HG02763 (cell line): Measurements from ENCODE around the gene PPP2R5C.

ENCODE experiments used
- ATAC-seq: cut with Tn5 transposase; IDR thresholded peaks from one replicate; pipeline ENCODE4 v1.9.1; 2021; ENCODE audit warnings: mild to moderate bottlenecking, moderate library complexity; ENCODE audit not compliant: unreplicated experiment

The PPP2R5C gene

GRCh38 chr14:101754893-101755292 is 6.6 kb upstream of the PPP2R5C start:
- no peak for ATAC-seq

GRCh38 chr14:101755591-101756324 is 5.8 kb upstream of the PPP2R5C start:
- no peak for ATAC-seq

GRCh38 chr14:101757064-101757838 is 4.3 kb upstream of the PPP2R5C start:
- ATAC-seq = no peak

- no peak for ATAC-seq
These were observed 3.7 kb upstream of the PPP2R5C start for GRCh38 chr14:101757839-101758211.

- no peak for ATAC-seq
These were observed 2.5 kb upstream of the PPP2R5C start for GRCh38 chr14:101758913-101759593.

GRCh38 chr14:101760138-101761011 is 1.1 kb upstream of the PPP2R5C start:
- ATAC-seq = peak; percentile 52

- ATAC-seq = peak; percentile 14
These were observed 496 bp downstream of the PPP2R5C start for GRCh38 chr14:101761881-101762529.

GRCh38 chr14:101762530-101763101 is 1.1 kb downstream of the PPP2R5C start:
- no peak for ATAC-seq

GRCh38 chr14:101763941-101764709 is 2.6 kb downstream of the PPP2R5C start:
- ATAC-seq = no peak

GRCh38 chr14:101767618-101768362 is 6.3 kb downstream of the PPP2R5C start:
- ATAC-seq = no peak

- no peak for ATAC-seq
These were observed 8.7 kb downstream of the PPP2R5C start for GRCh38 chr14:101770183-101770582.

- no peak for ATAC-seq
These were observed 11.3 kb downstream of the PPP2R5C start for GRCh38 chr14:101772770-101773169.

GRCh38 chr14:101773378-101773777 is 11.9 kb downstream of the PPP2R5C start:
- ATAC-seq = no peak

GRCh38 chr14:101774006-101774795 is 12.7 kb downstream of the PPP2R5C start:
- no peak for ATAC-seq

- no peak for ATAC-seq
These were observed 13.3 kb downstream of the PPP2R5C start for GRCh38 chr14:101774814-101775213.

- ATAC-seq = no peak
These were observed 14.3 kb downstream of the PPP2R5C start for GRCh38 chr14:101775826-101776225.

GRCh38 chr14:101776344-101776743 is 14.8 kb downstream of the PPP2R5C start:
- no peak for ATAC-seq

GRCh38 chr14:101780390-101780789 is 18.9 kb downstream of the PPP2R5C start:
- no peak for ATAC-seq
